ENCODE results near the gene TYW1B. TPM values are rescaled to one million over a fixed set of nuclear protein-coding genes. Genes with fewer than 3 reads are reported as not detected.
"Not testable (repeated sequence)": the region's sequence is repeated elsewhere in the genome, so short reads cannot be mapped to it uniquely, and the experiment has no call there.

Gene TYW1B
- total RNA-seq, 4 donors from 2014 or later: 1.4 to 5.5 (median 3.0) TPM

GRCh38 chr7:72704894-72705293 is 123.1 kb downstream of the TYW1B start:
- DNase-seq (ENCODE audit: low spot score in 2 of 2): no peak
- no peaks in the 10 kb centered on the region for H3K9me3 ChIP-seq
- no peaks in the 10 kb centered on the region for H3K27me3 ChIP-seq
- no peaks in the 10 kb centered on the region for H3K4me1 ChIP-seq
- no peaks in the 10 kb centered on the region for H3K36me3 ChIP-seq
- H3K4me3 ChIP-seq: no peak overlapping the region
- TF ChIP-seq CTCF (IDR thresholded peaks at IDR 0.05) (no peak), POLR2AphosphoS5 (IDR thresholded peaks at IDR 0.05) (no peak), EP300 (IDR thresholded peaks at IDR 0.05) (no peak), POLR2A (IDR thresholded peaks at IDR 0.05) (no peak)
- no peak overlapping the region for H3K27ac ChIP-seq
- WGBS: 92% methylated on average over 3 of the region's 3 CpGs

- H3K4me1 ChIP-seq; H3K9me3 ChIP-seq; DNase-seq (ENCODE audit: low spot score in 2 of 2); H3K4me3 ChIP-seq; H3K27me3 ChIP-seq; H3K36me3 ChIP-seq; H3K27ac ChIP-seq: not testable (repeated sequence)
- 100% methylated on average over 1 of the region's 1 CpG for WGBS
These were observed 127.5 kb downstream of the TYW1B start for GRCh38 chr7:72700548-72700947.

- not testable (repeated sequence) for H3K27ac ChIP-seq; H3K4me1 ChIP-seq; DNase-seq (ENCODE audit: low spot score in 2 of 2); H3K9me3 ChIP-seq; H3K4me3 ChIP-seq; H3K36me3 ChIP-seq; H3K27me3 ChIP-seq
- WGBS: 11% methylated on average over 1 of the region's 1 CpG
These were observed 130.9 kb downstream of the TYW1B start for GRCh38 chr7:72697066-72697465.

GRCh38 chr7:72696643-72697042 is 131.4 kb downstream of the TYW1B start:
- not testable (repeated sequence) for H3K9me3 ChIP-seq; H3K36me3 ChIP-seq; H3K27ac ChIP-seq; H3K4me3 ChIP-seq; DNase-seq (ENCODE audit: low spot score in 2 of 2); H3K27me3 ChIP-seq; H3K4me1 ChIP-seq
- 50% methylated on average over 2 of the region's 2 CpGs for WGBS

DNA sequence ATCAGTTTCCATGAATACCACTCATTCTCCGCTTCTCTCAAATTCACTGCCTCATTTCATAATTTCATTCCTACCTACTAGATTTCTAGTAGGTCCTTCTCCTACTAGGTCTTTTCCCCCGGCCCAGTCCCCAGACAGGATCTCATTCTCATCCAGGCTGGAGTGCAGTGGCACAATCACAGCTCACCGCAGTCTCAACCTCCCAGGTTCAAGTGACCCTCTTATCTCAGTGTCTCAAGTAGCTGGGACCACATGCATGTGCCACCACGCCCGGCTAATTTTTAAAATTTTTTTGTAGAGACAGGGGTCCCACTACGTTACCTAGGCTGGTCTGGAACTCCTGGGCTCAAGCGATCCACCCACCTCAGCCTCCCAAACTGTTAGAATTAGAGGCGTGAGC is 132.5 kb downstream of the TYW1B start:
- WGBS: 92% methylated on average over 8 of the region's 8 CpGs
- not testable (repeated sequence) for H3K4me3 ChIP-seq; H3K27me3 ChIP-seq; DNase-seq (ENCODE audit: low spot score in 2 of 2); H3K4me1 ChIP-seq; H3K27ac ChIP-seq; H3K36me3 ChIP-seq; H3K9me3 ChIP-seq

DNA sequence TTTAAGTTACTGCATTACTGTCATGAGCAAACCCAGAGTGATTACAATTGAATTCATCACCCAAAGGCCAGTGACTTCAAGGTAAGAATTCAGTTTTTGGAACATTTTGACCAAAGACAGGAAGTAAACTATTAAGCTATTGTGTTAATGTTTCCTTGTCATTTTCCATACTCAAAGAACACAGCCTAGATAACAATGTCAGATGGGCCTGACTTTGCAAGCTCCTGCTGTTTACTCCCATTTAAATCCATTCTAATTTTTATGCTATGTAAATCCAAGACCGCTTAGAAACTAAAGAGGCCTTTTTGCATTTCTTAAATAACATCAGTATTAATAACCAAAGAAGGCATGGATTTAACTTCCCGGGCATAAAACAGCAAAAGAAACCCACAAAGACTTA is 136.6 kb downstream of the TYW1B start:
- not testable (repeated sequence) for H3K27me3 ChIP-seq; H3K27ac ChIP-seq; H3K36me3 ChIP-seq; H3K9me3 ChIP-seq; H3K4me1 ChIP-seq; H3K4me3 ChIP-seq; DNase-seq (ENCODE audit: low spot score in 2 of 2)
- 89% methylated on average over 2 of the region's 2 CpGs for WGBS

GRCh38 chr7:72690177-72690576 is 137.8 kb downstream of the TYW1B start:
- H3K9me3 ChIP-seq; DNase-seq (ENCODE audit: low spot score in 2 of 2); H3K36me3 ChIP-seq; H3K4me1 ChIP-seq; H3K27ac ChIP-seq; H3K27me3 ChIP-seq; H3K4me3 ChIP-seq: not testable (repeated sequence)
- WGBS: 90% methylated on average over 2 of the region's 2 CpGs

GRCh38 chr7:72689344-72689743 is 138.7 kb downstream of the TYW1B start:
- 76% methylated on average over 1 of the region's 1 CpG for WGBS
- DNase-seq (ENCODE audit: low spot score in 2 of 2): not testable (repeated sequence)

DNA sequence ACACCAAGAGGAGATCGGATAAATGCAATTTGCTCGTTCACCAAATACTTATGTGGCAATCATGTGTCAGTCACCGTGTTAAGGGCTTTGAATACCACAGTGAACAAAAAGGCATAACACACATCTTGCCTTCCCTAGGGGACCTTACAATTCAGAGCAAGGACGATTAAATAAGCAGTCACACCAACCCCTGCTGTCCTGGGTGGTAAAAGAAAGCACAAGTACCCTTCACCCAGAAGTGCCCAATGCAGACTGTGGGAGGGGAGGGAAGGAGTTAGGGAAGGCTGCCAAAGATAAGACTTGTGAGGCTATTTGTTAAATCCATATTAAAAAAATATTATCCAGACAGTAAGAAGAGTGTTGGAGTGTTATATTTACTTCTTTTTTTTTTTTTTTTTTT is 146.8 kb downstream of the TYW1B start:
- H3K9me3 ChIP-seq; H3K36me3 ChIP-seq; H3K27ac ChIP-seq; DNase-seq (ENCODE audit: low spot score in 2 of 2); H3K27me3 ChIP-seq; H3K4me3 ChIP-seq; H3K4me1 ChIP-seq: not testable (repeated sequence)
- WGBS: 88% methylated on average over 4 of the region's 4 CpGs

More at GRCh38 chr7:72689344-72689743, 138.7 kb downstream of the TYW1B start:
- H3K4me1 ChIP-seq, H3K9me3 ChIP-seq, H3K27ac ChIP-seq, H3K27me3 ChIP-seq, H3K36me3 ChIP-seq, H3K4me3 ChIP-seq: not testable (repeated sequence)

- WGBS: 91% methylated on average over 6 of the region's 6 CpGs
- not testable (repeated sequence) for H3K27me3 ChIP-seq; H3K27ac ChIP-seq; H3K4me3 ChIP-seq; DNase-seq (ENCODE audit: low spot score in 2 of 2); H3K9me3 ChIP-seq; H3K4me1 ChIP-seq; H3K36me3 ChIP-seq
These were observed 151.1 kb downstream of the TYW1B start for GRCh38 chr7:72676880-72677279.

- H3K4me3 ChIP-seq: not testable (repeated sequence)
- WGBS: 56% methylated on average over 5 of the region's 5 CpGs
These were observed 151.8 kb downstream of the TYW1B start for GRCh38 chr7:72676086-72676690.

DNA sequence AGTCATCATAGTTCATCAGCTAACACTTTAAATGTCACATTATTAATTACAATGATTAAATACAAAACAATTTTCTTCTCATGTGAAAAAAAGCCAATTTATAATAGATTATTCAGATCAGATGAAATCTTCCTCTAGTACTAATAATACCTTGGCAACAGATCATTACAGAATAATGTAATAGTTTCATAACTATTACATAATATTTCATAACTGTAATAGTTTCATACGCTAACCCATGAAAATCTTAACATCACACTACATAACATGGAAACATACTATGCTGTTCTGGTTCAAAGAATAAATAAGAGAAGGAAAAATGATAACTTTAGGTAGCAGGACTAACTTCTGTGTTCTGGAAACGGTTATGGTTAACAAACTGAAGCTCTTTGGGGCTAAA is 152.3 kb downstream of the TYW1B start:
- 63% methylated on average over 2 of the region's 2 CpGs for WGBS
- not testable (repeated sequence) for H3K4me3 ChIP-seq; H3K4me1 ChIP-seq; H3K27me3 ChIP-seq; H3K36me3 ChIP-seq; H3K9me3 ChIP-seq; DNase-seq (ENCODE audit: low spot score in 2 of 2); H3K27ac ChIP-seq

More at GRCh38 chr7:72676086-72676690, 151.8 kb downstream of the TYW1B start:
- DNase-seq (ENCODE audit: low spot score in 2 of 2); H3K36me3 ChIP-seq; H3K27me3 ChIP-seq; H3K9me3 ChIP-seq; H3K4me1 ChIP-seq; H3K27ac ChIP-seq: not testable (repeated sequence)

Measured in suprapubic skin (tissue), 4 donors.